HFF-Myc (cell line): ENCODE measurements around the gene FLOT2.

Experiments used
- DNase-seq: peaks from one replicate; pipeline ENCODE4 v3.0.0-alpha.2; 2011; ENCODE audit warnings: low read depth; ENCODE audit errors: extremely low read depth
- H3K4me3 ChIP-seq: replicated peaks from 2 replicates; pipeline ENCODE4 v1.5.1; 2011; ENCODE audit warnings: low read depth, mild to moderate bottlenecking, control low read depth, low read length
- TF ChIP-seq, protein P1 (sequence below): IDR thresholded peaks from 2 replicates; pipeline ENCODE4 v1.5.1; 2012; ENCODE audit warnings: mild to moderate bottlenecking, low read depth, low read length, control low read depth; ENCODE audit errors: missing control alignments

FLOT2 gene

GRCh38 chr17:28928061-28928460 lies 30.5 kb upstream of the FLOT2 start:
- no peak for DNase-seq
- TF ChIP-seq, protein P1, sequence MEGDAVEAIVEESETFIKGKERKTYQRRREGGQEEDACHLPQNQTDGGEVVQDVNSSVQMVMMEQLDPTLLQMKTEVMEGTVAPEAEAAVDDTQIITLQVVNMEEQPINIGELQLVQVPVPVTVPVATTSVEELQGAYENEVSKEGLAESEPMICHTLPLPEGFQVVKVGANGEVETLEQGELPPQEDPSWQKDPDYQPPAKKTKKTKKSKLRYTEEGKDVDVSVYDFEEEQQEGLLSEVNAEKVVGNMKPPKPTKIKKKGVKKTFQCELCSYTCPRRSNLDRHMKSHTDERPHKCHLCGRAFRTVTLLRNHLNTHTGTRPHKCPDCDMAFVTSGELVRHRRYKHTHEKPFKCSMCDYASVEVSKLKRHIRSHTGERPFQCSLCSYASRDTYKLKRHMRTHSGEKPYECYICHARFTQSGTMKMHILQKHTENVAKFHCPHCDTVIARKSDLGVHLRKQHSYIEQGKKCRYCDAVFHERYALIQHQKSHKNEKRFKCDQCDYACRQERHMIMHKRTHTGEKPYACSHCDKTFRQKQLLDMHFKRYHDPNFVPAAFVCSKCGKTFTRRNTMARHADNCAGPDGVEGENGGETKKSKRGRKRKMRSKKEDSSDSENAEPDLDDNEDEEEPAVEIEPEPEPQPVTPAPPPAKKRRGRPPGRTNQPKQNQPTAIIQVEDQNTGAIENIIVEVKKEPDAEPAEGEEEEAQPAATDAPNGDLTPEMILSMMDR, result no peak
- H3K4me3 ChIP-seq, result no peak overlapping the region

DNA sequence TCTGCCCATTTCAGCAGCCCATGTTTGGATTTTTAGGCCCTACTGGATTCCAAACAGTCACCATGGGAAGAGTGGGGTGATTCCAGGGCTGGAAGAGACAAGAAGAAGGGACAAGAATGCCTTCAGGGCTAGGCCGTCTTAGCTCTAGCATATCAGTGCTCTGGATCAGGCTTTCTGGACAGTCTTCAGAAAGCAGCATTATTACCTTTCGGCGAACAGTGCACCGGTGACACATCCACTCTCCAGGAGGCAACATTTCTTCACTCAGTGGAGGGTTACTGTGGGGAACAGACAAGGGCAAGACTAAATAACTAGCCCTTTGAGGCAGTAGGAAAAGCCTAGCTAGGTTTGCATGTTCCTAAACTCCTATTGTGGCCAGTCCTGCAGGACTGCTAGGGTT lies 29.3 kb upstream of the FLOT2 start:
- TF ChIP-seq, protein P1, result no peak
- no peak overlapping the region for H3K4me3 ChIP-seq
- no peak for DNase-seq

DNA sequence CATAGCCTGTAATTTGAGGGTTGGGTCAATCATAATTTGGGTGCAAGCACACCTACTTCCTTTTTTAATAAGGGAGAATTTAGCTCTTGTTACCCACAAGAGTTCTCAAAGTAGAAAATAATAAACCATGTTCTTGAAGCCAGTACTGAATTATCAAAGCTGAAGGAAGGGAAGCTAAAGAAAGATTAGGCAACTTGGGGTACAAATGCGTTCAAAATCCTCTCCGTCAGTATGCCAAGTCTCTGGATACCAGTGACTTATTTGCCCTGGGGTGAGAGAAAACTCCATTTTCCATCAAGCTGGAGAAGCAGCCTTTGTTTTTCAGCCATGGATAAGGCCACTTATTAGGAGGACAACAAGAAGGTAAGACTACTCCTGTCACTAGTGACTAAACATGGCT lies 28.8 kb upstream of the FLOT2 start:
- TF ChIP-seq, protein P1, result no peak
- no peak for DNase-seq
- no peak overlapping the region for H3K4me3 ChIP-seq

GRCh38 chr17:28925912-28926365 lies 28.4 kb upstream of the FLOT2 start:
- no peak overlapping the region for H3K4me3 ChIP-seq
- DNase-seq, result peak; percentile 52
- TF ChIP-seq, protein P1, result no peak

- H3K4me3 ChIP-seq, result no peak overlapping the region
- TF ChIP-seq, protein P1, result no peak
- DNase-seq, result no peak
These were observed 22.7 kb upstream of the FLOT2 start for GRCh38 chr17:28920201-28920600.

- no peak for DNase-seq
- TF ChIP-seq, protein P1, result no peak
- H3K4me3 ChIP-seq, result no peak overlapping the region
These were observed 20.8 kb upstream of the FLOT2 start for GRCh38 chr17:28918295-28918694.

GRCh38 chr17:28917465-28917864 lies 19.9 kb upstream of the FLOT2 start:
- TF ChIP-seq, protein P1, result no peak
- H3K4me3 ChIP-seq, result no peak overlapping the region
- DNase-seq, result no peak
